T-helper 9 cell (primary cell): ENCODE data around the gene ZNF580.
A peak's percentile ranks its signal among the peaks of the same experiment; 100 is the strongest.

Source experiments
- DNase-seq: peaks from one replicate; pipeline ENCODE4 v3.0.0-alpha.2; 2020
- total RNA-seq, 2 donors: gene quantifications; one replicate each; lab custom pipeline; 2026; lab: John Stamatoyannopoulos, UW

Gene ZNF580, protein sequence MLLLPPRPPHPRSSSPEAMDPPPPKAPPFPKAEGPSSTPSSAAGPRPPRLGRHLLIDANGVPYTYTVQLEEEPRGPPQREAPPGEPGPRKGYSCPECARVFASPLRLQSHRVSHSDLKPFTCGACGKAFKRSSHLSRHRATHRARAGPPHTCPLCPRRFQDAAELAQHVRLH
- 7.3 to 14.2 reads per million in 2 donors for total RNA-seq

DNA sequence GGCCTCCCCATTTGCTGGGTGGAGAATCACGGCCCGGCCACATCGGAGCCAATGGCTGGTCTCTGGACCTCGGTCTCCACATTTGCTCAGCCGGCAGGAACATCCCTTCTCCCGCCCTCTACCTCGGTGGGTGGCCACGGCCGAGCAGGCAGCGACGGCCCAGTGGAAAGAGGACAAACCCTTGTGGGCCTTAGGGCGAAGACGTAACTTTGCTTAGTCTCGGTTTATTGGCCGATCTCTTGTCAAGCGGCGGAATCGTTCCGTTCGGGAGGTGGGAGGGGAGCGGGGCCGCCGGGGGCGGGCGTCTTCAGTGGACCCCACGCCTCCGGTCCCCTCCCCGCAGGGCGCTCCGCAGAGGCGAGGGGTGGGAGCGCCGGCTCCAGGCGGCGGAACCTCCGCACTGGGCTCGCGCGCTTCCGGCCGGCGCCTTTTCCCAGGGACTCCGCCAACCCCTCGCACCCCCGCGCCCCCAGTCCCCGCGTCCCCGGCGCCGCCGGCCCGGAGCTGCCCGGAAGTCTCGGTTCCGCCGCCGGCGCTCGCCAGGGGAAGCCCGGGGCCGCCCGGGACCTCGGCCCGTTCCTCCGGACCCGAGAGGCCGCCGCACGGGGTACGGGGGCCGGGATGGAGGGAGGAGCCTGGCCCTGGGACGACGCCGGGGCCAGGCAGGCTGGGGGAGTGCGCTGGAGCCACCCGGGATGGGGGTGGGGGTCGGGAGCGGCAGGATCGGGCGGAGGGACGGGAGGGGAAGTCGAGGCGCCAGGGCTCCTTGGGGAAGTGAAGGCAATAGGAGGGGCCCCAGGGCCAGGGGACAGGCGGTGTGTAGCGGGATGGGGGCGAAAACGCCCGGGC lies at the start of gene ZNF580:
TSS of gene ZNF580 (plus strand) at position 426 of the 849 bp plus-strand sequence. CDS start 1,507 bp downstream, outside the sequence.
- peak; percentile 34 for DNase-seq

DNA sequence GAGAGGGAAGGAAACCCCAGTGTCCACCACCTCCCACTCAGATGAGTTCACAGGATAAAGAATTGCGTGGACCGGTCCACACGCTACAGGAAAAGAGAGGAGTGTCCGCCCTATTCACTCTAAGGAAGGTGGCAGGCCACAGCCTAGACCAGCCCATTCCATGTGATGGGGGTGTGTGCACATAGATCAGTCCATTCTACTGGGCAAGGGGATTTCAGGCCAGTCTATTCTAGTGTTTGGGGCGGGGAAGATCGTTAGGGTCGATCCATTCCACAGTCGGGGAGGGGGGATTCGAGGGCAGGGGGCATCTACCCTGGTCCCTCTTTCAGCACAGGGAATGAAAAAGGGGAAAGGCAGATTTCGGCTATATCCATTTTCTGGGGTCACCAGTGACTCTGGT lies 49.2 kb upstream of the ZNF580 start:
- DNase-seq = no peak

DNA sequence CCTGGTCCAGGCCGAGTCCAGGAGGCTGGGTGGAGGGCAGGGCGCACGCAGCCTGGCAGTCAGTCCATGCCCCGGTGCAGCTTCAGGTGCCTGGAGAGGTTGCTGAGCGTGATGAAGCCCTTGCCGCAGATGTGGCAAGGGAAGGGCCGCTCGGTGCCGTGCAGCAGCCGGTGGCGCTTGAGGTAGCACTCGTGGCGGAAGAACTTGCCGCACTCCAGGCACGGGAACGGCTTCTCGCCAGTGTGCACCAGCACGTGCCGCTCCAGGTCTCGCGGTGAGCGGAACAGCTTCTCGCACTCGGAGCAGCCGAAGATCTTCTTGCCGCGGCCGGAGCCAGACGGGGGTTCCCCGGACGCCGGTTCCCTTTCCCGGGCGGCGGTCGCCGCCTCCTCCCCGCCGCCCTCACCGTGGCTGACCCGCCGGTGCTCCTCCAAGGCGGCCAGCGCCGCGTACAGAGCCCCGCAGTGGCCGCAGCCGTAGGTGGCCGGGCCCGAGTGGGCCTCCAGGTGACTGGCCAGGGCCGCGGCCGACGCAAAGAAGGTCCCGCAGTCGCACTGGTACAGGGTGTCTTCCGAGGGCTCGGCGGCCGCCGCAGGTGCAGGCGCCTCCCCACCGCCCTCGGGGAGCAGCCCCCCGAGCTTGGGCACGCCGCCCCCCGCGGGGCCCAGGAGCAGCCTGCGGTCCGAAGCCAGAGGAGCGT lies 48.3 kb upstream of the ZNF580 start:
- no peak for DNase-seq

DNA sequence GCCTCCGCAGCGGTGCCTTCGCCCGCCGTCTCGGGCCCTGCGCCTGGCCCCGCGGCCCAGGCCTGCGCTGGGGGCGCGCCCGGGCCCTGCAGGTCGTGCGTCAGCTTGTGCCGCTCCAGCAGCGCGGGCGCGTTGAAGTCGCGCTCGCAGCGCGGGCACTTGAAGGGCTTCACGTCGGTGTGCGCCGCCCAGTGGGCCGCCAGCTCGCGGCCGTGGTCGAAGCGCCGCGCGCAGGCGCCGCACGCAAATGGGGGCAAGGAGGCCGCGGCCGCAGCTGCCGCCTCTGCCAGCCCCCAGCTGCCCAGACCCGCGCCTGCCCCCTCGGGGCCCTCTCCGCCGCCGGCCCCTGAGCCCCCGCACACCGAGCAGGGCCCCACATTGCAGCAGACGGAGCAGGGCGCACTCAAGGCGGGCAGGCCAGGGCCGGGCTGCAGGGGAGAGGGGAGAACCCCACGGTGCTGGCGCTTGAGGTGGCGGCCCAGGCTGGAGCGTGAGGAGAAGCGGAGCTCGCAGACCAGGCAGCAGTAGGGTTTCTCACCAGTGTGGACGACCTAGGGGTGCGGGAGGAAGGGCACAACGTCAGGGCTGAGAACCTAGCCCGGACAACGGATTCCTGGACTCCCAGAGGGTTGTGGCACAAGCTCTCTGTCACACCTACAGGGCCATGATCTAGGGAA lies 47.6 kb upstream of the ZNF580 start:
- DNase-seq = no peak

DNA sequence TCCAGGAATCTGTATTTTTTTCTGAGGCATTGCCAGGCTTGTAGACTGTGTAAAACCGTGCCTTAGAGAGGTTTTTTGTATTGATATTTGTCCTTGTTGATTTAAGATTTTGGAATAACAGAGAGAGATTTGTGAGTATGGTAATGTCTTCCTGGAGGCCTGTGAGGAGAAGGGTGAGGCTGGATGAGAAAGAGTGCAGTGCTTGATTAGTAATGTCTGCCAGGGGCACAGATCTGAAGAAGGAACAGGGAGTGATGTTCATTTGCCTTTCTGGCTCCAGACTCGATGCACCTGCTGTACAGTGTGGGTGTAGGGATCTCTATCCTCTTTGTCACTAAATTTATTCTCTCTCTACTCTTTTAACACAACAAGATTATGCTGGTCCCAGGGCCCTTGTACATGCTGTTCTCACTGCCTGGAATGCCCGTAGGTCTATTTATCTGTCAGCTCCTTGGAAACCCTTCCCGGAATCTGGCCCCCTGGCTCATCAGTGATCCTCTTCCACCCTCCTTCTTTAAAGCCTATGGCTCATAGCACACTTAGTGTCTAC lies 45.7 kb upstream of the ZNF580 start:
- no peak for DNase-seq

DNA sequence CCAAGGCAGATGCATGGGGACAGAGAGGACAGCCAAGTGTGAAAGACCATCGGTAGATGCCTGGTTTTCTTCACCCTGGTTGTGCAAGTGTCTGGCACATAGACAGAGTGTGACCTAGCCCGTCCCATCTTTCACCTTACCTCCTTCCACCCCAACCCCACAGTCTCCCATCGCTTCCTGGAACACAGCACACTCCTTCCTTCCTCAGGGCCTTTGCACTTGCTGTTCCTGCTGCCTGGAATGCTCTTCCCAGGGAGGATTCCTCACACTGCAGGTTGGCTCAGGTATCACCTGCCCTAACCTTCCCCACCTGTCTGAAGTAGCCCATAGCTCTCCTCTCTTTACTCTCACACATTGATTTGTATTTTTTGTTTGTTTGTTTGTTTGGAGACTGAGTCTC lies 44.5 kb upstream of the ZNF580 start:
- DNase-seq = no peak

DNA sequence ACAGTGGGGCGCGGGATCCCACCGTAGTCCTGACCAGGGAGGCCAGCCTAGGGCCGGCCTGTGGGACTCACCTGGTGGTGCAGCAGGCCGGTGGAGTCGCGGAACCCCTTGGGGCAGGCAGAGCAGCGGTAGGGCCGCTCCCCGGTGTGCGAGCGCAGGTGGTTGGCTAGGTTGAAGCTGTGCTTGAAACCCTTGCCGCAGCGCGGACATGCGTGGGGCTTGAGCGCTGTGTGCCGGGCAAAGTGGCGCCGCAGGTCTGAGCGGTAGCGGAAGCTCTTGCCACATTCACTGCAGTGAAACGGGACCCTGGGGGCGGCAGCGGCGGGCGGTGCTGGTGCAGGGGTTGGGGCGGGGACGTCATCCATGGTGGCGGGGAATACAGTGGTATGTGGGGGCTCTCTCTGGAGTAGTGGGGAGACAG lies 43.3 kb upstream of the ZNF580 start:
- no peak for DNase-seq

DNA sequence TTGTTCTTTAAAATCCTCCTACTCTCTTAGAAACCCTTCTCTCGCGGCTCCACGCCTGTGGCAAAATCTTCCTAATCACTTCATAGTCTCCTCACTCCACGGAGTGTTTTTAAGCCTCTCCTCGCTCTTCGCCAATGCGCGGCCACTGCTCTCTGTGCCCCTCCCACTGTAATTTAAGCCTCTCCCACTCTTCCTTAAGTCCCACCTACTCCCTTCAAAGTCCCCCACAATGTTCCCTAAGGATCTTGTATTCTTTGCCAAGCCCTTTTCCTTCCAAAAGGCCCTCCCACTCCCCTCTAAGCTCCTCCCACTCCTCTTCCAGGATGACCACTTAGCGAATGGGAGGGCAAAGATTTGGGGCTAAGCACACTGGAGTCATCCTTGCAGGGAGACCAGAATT lies 42.8 kb upstream of the ZNF580 start:
- DNase-seq = no peak

DNA sequence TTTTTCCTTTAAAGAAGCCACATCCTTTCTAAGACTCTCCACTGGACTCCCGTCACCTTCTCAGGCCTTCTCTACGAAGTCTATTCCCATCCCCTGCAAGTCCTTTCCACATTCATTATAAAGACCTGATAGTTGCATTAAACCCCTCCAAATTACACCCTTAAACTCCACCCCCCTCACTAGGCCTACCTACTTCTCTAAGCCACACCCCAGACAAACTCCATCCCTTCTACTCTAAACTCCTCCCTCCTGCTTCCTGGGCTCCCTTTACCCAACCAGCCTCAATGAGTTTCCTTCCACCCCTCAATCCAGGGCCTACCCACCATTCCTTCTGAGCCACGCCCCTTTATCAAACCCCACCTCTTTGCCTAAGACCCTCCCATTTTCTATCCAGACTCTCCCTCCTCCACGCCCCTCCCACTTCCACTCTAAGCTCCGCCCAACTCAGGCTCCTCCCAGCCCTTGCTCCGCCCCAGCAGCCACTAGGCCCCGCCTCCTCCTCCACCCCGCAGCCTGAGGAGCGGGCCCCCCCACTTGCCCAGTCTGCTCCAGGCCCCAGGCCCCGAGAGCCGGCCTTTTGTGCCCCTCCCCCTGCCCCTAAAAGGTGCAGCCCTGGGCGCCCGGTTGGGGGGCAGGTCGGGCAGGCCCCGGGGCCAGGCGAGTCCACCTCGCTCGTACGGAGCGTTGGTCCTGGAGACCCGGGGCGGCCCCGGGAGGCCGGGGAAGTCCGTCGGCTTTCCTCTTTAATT lies 41.9 kb upstream of the ZNF580 start:
- peak; percentile 89 for DNase-seq

DNA sequence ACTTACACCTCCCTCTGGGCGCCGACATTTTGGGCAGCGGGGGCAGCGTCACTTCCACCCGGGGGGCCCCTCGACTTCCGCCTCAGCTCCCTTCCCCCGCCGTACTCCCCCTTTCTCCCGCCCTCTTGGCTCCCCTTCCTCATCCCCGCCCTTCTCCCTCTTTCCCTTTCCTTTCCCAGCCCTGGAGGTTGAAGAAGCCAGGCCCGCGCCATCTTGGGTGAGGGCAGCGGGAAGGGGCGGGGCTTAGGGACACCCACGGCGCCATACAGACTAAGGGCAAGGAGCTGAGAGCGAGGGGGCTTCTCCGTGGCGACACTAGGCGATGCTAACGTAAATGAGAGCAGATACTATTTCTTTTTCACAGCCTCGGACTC lies 41.3 kb upstream of the ZNF580 start, which contains the start of gene FIZ1:
TSS of gene FIZ1 (minus strand) at position 50 of the 374 bp plus-strand sequence. CDS start 1,652 bp downstream, outside the sequence.
- peak; percentile 94 for DNase-seq

DNA sequence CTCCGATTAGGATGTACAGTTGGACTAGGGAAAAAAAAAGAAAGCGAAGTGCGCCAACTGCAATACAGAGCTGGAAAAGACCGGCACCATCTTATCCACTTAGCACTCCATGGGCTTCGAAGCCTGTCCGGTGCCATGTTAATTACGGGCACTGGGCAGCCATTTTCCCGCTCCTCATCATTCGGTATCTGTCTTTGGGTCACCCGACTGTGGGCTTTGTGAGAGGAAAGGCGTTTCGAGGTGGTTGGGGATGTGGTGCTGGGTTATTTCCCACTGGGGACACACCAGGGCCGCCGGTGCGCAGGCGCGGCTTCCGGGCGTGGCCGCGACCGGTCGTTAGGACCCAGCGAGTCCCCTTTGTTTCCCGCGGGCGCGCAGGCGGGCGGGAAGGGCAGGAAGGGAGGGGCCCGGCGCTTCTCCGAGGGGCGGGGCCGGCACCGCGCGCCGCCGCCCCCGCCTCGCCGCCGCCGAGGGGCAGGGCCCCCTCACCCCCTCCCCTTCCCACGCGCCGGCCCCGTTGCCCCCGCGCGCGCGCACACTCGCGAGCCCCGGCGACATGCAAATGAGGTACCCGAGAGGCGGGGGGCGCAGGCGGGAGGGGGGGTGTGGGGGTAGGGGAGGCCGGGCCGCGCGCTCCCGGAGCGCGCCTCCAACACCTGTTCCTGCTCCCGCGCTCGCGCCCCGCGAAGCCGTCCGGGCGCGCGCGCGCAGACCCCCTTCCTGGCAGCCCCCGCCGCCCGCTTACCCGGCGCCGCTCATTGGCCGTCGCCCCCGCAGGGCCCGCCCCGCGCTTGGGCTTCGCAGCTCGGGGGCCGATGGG lies 40.8 kb upstream of the ZNF580 start, which contains the start of gene ZNF524:
TSS of gene ZNF524 (plus strand) at position 447 of the 820 bp plus-strand sequence. CDS start 1,825 bp downstream, outside the sequence.
- peak; percentile 68 for DNase-seq

DNA sequence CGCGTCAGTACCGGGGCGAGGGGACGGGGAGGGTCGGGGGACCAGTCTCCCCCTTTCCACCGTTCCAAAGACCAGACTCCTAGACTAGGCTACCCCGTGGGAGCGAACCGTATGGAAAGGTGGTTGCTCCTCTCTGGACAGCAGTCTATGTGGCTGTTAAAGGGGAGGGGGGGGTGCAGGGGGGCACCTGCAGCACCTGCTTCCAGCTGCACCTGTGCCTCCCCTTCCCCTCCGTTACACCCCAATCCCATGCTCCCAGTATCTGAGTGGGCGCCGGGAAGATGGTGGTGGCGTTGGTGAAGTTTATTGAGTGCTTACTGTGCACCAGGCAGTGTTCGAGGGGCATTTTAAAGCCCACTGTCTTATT lies 40.2 kb upstream of the ZNF580 start:
- no peak for DNase-seq

DNA sequence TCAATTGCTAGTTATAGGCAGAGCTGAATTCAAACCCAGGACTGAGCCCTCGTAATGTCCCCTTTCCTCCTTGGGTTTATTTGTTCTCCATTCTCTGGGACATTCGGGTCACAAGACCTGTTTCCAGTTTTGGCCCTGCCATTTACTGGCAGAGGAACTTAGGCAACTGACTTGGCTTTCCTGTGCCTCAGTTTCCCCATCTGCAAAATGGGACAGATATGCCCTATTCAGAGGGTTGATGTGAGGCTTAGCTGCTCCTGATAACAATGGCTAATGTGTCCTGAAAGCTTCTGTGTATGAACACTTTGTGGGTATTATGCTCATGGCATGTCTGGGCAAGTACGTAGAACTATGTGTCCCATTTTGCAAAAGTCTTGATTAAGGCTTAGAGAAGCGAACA lies 39.7 kb upstream of the ZNF580 start:
- no peak for DNase-seq

DNA sequence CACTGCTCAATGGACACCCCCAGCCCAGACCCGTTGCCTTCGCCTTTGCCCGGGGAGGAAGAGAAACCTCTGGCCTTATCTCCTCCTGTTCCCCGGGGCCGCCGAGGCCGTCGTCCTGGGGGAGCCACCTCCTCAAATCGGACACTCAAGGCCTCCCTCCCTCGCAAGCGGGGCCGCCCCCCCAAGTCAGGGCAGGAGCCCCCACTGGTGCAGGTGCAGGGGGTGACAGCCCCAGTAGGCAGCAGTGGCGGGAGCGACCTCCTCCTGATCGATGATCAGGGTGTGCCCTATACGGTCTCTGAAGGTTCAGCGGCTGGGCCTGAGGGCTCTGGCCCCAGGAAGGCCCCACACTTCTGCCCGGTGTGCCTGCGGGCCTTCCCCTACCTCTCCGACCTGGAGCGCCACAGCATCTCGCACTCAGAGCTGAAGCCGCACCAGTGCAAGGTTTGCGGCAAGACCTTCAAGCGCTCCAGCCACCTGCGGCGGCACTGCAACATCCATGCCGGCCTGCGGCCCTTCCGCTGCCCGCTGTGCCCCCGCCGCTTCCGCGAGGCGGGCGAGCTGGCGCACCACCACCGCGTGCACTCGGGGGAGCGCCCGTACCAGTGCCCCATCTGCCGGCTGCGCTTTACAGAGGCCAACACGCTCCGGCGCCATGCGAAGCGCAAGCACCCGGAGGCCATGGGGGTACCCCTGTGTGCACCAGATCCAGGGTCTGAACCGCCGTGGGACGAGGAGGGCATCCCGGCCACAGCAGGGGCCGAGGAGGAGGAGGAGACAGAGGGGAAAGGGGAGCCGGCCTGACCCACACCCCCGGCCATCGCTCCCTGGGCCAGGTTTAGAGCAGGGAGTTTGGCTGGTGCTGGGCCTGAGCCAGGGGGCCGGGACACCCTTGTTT lies 38.4 kb upstream of the ZNF580 start:
- no peak for DNase-seq

DNA sequence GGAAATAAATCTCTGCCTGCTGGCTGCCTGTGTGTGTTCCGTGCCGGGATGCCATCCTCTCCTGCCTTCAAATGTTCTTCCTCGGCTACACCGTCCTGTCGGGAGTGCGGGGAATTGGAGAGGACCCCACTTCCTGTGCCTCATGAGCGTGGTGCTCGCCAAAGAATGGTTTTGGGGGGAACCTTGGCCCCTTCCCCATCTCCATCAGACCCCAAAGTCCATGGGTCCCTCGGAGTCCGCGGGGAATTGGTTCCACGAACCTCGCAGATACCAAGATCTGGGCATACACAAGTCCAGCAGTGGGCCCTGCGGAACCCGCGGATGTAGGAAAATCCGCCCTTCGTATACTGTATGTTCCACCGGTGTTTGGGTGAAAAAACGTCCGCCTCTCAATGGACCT lies 37.7 kb upstream of the ZNF580 start:
- DNase-seq = no peak

DNA sequence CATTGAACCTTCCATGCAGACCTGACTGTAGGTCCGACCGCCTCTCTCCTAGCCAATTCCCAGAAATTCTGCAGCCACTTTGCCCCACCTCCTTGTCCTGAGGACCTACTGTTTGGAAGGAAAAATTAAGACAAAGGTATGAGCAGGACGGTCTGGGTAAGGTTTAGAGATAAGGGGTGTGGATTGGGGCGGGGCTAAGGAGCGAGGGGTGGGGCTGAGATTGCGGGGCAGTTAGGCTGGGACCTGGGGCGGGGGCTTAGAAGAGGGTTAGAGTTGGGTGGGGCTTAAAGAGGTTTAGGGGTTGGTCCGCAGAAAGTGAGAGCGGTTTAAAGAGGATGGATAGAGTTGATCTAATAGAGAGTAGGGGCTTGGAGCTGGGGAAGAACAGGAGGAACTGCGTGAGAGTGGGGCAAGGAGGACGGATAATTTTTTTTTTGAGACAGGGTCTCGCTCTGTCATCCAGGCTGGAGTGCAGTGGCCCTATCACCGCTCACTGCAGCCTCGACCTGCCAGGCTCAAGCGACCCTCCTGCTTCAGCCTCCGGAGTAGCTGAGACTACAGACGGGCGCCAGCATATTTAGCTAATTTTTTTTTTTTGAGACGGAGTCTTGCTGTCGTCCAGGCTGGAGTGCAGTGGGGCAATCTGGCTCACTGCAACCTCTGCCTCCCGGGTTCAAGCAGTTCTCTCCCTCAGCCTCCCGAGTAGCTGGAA lies 37.1 kb upstream of the ZNF580 start:
- no peak for DNase-seq

DNA sequence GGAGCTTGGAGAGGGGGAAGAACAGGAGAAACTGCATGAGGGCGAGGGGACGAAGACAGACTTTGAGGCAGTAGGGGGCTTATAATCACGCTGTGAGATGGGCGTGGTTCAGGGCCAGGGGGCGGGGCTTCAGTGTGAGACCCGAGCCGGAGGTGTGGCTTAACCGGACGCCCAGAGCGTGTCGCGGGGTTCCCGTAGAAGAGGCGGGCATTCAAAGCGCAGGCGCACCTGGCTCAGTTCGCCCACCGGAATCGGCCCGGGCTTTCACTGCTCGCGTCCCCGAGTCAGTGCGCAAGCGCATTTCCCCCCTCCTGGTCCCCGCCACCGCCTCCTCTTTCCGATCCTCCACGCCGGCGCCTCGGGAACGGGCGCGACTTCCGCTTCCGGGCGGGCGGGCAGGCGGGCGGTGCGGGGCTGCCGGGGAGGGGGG lies 35.6 kb upstream of the ZNF580 start:
- DNase-seq = peak; percentile 97

DNA sequence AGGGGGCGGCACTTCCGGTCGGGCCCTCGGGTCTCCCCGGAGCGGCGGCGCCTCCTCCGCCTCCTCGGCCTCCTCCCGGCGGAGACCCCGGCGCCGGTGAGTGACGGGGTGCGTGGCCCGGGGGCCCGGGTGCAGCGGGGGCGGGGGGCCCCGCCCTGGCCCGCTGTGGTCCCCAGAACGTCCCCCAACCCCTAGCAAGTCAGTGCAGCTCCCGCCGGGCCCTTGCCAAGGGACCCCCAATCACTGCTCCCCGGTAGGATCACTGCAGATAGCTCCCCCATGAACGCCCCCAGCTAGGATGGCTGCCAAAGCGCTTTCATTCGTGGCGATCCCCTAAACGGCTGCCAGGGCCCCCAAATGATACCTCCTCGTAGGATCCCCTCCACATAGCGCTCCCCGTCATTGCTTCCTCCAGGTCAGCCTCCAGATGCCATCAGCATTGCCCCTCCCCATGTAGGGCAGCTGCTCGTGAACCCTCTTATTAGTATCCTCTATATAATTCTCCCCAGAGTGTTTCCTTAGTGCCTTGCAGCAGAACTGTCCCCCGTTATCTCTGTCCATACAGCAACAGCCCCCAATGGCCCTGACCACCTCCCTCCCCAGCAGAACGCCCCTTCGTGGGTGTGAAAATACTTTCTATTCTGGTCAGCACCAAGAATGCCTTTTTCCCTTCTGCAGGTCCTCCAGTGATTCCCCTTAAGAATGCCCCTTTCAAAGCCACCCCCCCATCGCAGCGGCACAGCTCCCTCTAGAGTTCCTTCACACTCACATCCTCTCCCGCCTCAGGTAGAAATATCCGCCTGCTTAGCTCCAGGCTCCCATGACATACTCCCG lies 34.9 kb upstream of the ZNF580 start, which contains the start of gene ZNF865:
TSS of gene ZNF865 (plus strand) at position 11 of the 834 bp plus-strand sequence. CDS start 7,972 bp downstream, outside the sequence.
- DNase-seq = peak; percentile 63
